ENCODE results near the gene TBC1D16.

Gene TBC1D16

GRCh38 chr17:79926142-79926604, 109.5 kb downstream of the TBC1D16 start:
- DNase-seq (ENCODE audit: low read depth, low spot score), result no peak
- H3K4me3 ChIP-seq (ENCODE audit: low read depth, low read length), result no peak overlapping the region
- TF ChIP-seq, protein P1, sequence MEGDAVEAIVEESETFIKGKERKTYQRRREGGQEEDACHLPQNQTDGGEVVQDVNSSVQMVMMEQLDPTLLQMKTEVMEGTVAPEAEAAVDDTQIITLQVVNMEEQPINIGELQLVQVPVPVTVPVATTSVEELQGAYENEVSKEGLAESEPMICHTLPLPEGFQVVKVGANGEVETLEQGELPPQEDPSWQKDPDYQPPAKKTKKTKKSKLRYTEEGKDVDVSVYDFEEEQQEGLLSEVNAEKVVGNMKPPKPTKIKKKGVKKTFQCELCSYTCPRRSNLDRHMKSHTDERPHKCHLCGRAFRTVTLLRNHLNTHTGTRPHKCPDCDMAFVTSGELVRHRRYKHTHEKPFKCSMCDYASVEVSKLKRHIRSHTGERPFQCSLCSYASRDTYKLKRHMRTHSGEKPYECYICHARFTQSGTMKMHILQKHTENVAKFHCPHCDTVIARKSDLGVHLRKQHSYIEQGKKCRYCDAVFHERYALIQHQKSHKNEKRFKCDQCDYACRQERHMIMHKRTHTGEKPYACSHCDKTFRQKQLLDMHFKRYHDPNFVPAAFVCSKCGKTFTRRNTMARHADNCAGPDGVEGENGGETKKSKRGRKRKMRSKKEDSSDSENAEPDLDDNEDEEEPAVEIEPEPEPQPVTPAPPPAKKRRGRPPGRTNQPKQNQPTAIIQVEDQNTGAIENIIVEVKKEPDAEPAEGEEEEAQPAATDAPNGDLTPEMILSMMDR (IDR thresholded peaks at IDR 0.05; ENCODE audit: insufficient read depth, low read length, missing control alignments), result no peak
- ChIA-PET CTCF (interaction anchor here (1.1 kb wide), 1 partner anchor 11 kb away, joined by 3 read pairs; no protein-coding TSS in a partner anchor), POLR2A (no interaction called here)

- no peak overlapping the region for H3K4me3 ChIP-seq (ENCODE audit: low read depth, low read length)
- no peak for DNase-seq (ENCODE audit: low read depth, low spot score)
- ChIA-PET POLR2A (no interaction called here), CTCF (interaction anchor here (1.1 kb wide), 1 partner anchor 12 kb away, joined by 3 read pairs; no protein-coding TSS in a partner anchor)
- TF ChIP-seq, protein P1 (IDR thresholded peaks at IDR 0.05; ENCODE audit: insufficient read depth, low read length, missing control alignments), result no peak
Measured at GRCh38 chr17:79925242-79925957, 110.3 kb downstream of the TBC1D16 start.

GRCh38 chr17:79924639-79924976, 111.1 kb downstream of the TBC1D16 start:
- CTCF ChIA-PET, result no interaction called here
- DNase-seq (ENCODE audit: low read depth, low spot score), result no peak
- H3K4me3 ChIP-seq (ENCODE audit: low read depth, low read length), result no peak overlapping the region
- TF ChIP-seq, protein P1 (IDR thresholded peaks at IDR 0.05; ENCODE audit: insufficient read depth, low read length, missing control alignments), result no peak
- POLR2A ChIA-PET, result no interaction called here

GRCh38 chr17:79923974-79924638, 111.6 kb downstream of the TBC1D16 start:
- no peak for DNase-seq (ENCODE audit: low read depth, low spot score)
- H3K4me3 ChIP-seq (ENCODE audit: low read depth, low read length), result no peak overlapping the region
- TF ChIP-seq, protein P1 (IDR thresholded peaks at IDR 0.05; ENCODE audit: insufficient read depth, low read length, missing control alignments), result peak; percentile 61
- ChIA-PET POLR2A (no interaction called here), CTCF (interaction anchor here (0.7 to 0.8 kb wide), 4 partner anchors 9 to 68 kb away, joined by 3 read pairs; no protein-coding TSS in a partner anchor)

DNA sequence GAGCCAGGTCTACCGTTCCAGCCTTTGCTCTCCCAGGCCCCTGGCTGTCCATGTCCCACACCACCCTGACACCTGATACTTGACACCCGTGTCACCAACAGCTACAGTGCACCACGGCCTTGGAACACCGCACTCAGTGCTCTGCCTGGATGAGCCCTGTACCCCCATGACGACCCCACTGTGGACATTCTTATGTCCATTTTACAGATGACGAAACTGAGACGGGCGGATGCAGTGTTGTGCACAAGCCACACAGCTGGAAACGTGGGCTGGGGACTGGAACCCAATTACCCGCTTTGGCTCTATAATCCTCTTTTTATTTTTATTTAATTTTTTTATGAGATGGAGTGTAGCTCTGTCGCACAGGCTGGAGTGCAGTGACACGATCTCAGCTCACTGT, 112.9 kb downstream of the TBC1D16 start:
- no peak overlapping the region for H3K4me3 ChIP-seq (ENCODE audit: low read depth, low read length)
- no peak for DNase-seq (ENCODE audit: low read depth, low spot score)
- TF ChIP-seq, protein P1 (IDR thresholded peaks at IDR 0.05; ENCODE audit: insufficient read depth, low read length, missing control alignments), result no peak
- CTCF ChIA-PET, result no interaction called here
- POLR2A ChIA-PET, result no interaction called here

GRCh38 chr17:79922116-79922601, 113.5 kb downstream of the TBC1D16 start:
- ChIA-PET POLR2A (no interaction called here), CTCF (no interaction called here)
- H3K4me3 ChIP-seq (ENCODE audit: low read depth, low read length), result no peak overlapping the region; the same call in 1 of the 2 replicates

More at GRCh38 chr17:79922116-79922601, 113.5 kb downstream of the TBC1D16 start:
- TF ChIP-seq, protein P1 (IDR thresholded peaks at IDR 0.05; ENCODE audit: insufficient read depth, low read length, missing control alignments), result no peak
- DNase-seq (ENCODE audit: low read depth, low spot score), result no peak

Measured in AG04449 (cell line).